Stimulated activated CD4-positive, alpha-beta T cell treated with anti-CD3 and anti-CD28 coated beads, Interleukin-1b, Interleukin-23, amount 100 ng/mL, for 48 hours (primary cell): Measurements from ENCODE around the gene SLC22A2.

Source experiments
- DNase-seq: peaks from one replicate; pipeline ENCODE4 v3.0.0-alpha.2; 2020

Gene SLC22A2

DNA sequence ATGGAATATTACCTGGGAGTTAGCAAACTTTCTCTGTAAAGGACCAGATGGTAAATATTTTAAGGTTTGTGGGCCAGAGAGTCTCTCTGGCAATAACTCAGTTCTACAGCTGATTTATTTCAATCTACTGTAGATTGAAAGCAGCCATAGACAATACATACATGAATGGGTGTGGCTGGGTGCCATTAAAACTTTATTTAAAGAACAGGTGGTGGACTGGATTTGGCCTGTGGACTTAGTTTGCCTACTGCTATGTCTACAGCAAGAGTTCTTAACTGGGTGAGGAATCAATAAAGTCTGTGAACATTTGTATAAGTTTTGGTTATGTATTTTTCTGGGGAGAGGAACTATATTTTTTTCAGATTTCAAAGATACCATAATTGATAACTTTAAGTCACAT lies 55.1 kb downstream of the SLC22A2 start:
- DNase-seq = no peak

DNA sequence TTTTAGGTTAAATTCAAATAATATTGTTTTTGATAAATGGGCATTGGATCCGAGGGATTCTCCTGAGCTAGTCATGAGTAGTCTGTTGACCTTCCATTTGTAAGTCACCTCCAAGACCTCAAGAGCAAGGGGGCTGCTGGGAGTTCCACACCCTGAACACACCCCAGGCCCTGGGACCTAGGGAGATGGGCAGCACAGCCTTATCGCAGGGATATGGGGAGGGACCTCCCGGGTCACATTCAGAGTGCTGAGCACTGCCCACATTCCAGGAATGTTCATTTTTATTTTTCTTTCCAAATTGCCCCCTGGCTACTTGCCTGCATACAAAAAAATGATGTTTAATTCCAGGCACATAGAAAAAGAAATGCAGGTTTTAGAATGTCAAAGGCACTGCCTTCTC lies 55.5 kb downstream of the SLC22A2 start:
- DNase-seq = no peak

DNA sequence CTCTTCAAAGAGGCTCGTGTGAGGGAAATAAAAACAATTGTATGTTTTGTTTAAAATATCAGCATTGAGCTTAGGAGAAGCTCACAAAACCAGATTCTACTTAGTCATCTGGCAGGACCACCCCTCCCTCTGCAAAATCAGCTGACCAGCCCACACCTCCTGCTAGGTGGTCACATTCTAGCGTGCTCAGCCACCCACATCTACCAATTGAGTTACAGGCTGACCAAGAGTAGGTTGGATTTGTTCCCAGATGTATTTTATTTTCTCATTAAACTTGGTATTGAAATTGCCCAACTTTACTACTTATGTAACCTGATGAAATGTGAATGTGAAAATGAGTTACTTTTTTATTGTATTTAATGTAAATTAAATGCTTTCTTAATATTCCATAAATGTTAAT lies 56.2 kb downstream of the SLC22A2 start:
- no peak for DNase-seq

DNA sequence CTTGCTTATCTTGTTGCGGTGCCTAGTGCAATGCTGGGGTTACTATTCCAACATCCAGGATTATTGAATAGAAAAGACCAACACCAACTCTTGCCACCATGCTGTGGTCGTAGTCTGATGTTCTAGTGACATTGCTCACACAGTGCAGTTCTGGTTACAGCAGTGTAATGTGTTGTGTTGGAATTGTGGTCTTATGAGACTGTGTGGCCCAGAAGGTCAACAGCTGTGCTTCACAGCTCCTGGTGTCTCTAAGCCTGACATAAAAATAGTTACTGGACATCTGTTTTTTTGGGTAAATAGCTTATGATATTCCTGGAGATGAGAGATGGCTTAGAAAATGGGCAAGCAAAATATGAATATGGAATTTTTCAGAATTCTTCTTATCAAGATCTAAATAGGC lies 57.6 kb downstream of the SLC22A2 start:
- DNase-seq = no peak

DNA sequence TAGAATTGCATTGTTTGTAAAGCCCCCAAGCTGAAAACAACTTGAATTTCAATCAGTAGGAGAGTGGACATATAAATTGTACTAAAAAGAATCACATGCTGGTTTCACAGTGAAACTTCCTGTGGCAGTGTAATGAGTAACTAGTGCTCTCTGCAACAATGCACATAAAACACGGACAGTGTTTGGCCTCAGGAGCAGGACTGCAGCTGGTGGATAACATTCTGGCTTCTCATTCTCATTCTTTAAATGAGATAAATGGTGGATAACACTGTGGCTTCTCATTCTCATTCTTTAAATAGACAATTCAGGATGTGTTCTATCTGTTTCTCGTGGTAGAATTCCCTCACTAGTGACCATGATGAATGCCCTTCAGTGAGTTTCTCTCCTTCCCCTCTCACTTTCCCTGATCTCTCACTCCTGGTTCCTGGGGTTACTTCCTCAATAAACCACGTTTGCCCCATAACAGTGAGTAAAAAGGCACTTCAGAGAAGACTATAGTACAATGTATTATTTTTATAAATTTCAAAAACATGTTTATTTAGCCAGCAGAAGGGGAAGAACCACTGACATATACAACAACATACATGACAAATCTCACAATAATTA lies 59.9 kb downstream of the SLC22A2 start:
- no peak for DNase-seq

DNA sequence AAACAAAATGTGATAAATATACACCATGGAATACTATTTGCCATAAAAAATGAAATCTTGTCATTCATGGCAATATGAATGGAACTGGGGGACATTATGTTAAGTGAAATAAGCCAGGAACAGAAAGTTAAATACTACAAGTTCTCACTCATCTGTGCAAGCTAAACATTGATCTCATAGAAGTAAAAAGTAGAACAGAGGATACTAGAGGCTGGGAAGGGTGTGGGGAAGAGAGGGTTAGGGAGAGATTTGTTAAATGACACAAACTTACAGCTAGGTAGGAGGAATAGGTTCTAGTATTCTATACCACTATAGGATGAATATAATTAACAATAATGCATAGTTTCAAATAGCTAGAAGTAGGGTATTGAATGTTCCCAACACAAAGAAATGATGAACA lies 61.0 kb downstream of the SLC22A2 start:
- DNase-seq = no peak

DNA sequence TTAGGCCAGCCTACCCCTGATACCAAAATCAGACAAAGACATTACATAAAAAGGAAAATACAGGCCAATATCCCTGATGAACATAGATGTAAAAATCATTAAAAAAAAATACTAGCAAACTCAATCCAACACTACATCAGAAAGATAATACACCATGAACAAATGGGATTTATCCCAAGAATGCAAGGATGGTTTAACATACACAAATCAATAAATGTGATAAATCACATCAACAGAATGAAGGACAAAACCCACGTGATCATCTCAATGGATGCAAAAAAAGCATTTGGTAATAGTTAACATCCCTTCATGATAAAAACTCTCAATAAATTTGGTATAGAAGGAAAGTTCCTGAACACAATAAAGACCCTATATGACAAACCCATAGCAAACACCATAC lies 63.8 kb downstream of the SLC22A2 start:
- no peak for DNase-seq

DNA sequence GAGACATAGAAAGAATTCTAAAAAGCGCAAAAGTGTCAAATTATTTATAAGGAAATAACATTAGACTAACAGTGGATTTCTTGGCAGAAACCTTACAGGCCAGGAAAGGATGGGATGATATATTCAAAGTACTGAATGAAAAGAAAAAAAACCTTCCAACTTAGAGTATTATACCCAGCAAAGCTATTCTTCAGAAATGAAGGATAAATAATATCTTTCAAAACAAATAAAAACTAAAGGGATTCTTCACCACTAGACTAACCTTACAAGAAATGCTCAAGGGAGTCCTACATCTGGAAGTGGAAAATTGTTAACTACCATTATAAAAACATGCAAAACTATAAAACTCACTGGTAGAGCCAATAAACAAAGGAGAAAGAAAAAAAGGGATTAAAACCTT lies 65.8 kb downstream of the SLC22A2 start:
- no peak for DNase-seq

DNA sequence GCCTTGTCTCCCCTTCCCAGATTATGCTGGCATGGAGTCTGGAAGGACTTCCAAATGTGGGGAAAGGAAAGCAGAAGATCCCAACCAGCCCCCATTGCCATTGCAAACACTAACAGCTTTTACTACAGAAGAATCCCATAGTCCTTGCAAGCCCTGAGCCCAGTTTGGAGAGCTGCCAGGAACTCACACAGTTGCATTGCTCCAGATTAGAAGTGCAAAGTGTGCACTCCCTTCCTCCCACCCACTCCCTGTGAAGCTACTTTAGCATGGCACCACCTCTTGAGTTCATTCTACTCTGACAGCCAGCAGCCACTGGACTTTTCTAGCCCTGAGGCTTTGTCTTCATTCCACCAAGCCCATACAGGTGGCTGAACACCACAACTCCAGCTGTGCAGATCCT lies 67.6 kb downstream of the SLC22A2 start:
- DNase-seq = no peak

DNA sequence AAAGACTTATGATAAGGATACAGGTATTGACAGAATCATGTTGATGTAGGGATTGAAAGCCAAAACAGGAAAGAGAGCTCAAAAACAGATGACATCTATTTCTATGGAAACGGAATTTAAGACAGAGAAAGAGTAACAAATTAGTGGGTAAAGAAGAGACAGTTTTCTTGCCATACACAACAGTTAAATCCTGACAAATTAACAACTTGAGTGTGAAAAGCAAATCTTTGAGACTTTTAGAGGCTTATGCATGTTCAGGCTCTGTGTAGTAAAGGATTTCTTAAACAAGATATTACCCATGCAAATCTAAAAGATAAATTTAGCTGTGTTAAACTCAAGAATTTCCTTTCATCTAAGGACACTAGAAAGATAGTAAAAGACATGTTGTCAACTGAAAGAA lies 68.5 kb downstream of the SLC22A2 start:
- no peak for DNase-seq

DNA sequence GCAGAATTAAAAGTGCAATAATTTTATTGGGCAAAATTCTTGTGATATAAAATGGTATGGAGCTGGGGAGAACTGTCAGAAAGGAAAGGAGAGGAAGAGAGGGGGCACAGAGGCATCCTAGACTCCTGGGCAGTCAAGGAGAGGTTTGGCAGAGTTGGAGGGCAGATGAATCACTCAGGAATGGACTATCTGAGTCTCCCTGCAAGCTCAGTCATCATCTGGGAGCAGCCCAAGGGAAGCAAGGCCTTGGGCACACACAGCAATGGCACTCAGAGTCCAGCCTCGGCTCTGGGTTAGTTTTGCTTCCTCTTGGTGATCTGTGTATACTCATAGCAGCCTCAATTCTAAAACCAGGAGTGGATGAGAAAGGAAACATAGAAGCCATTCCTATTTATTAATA lies 69.8 kb downstream of the SLC22A2 start:
- no peak for DNase-seq

DNA sequence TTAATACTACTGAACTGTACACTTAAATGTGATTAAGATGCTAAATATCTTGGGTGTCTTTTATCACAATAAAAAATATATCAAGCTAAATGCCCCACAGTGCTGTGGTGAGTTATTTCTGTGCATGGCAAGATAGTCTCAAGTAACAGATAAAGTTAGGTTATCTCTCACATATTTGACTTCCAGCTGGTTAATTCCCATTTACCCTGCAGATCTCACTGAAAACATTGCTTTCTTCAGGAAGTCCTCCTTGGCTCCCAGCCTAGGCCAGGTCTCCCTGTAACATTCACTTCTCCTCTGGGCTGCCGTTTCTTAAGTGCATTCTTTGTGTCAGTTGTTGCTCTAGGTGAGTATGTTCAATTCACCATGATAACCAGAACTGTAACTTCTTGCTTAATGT lies 77.9 kb downstream of the SLC22A2 start:
- no peak for DNase-seq

DNA sequence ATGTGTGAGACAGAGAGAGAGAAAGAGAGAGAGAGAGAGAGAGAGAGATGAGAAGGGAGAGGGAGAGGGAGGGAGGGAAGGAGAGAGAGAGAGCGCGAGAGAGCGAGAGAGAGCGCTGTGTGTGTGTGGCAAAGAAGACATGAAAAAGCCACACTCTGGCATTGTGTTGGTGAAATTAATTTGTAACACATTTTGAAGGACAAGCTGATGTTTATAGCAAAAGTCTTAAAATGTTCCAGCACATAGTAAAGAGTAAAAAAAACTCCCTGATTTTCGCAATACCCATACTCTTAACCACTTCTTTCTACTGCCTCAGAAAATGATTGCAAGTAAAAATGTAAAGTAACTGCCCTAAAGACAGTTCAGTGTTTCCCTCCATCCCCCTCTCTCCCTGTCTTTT lies 80.3 kb downstream of the SLC22A2 start:
- DNase-seq = no peak

DNA sequence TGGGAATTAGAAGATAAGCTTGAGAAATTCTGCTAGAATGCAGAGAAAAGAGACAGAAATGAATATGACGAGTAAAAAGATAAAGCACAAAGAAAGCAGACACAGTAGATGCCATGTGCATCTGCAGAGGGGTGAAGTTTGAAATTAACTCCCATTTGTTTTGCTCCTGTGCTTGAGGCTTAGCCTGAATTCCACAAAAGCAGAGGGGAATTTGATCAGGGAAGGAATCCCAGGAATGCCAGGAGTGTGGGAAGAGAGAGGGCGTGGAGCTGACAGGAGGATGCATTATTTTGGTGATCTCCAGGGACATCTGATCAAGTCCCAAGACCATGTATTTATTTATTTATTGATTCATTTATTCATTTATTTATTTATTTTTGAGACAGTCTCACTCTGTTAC lies 81.4 kb downstream of the SLC22A2 start:
- no peak for DNase-seq

DNA sequence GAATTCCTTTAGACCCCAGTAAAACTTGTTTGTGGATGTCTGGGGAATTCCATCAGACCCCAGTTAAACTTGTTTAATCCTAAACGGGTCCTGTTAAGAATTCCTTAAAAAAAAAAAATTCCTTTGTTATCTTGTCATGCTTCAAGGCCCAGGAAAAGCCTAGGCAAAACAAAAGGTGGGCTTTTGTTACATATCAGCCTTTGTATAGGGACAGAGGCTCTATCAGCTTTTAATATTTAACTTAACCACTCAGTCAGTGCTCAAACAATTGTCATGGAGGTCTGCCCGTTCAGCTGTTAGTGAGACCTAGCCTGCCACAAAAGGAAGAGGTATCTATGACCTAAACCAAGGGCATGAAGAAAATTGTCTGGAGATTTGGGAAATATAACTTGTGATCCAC lies 83.9 kb downstream of the SLC22A2 start:
- no peak for DNase-seq

DNA sequence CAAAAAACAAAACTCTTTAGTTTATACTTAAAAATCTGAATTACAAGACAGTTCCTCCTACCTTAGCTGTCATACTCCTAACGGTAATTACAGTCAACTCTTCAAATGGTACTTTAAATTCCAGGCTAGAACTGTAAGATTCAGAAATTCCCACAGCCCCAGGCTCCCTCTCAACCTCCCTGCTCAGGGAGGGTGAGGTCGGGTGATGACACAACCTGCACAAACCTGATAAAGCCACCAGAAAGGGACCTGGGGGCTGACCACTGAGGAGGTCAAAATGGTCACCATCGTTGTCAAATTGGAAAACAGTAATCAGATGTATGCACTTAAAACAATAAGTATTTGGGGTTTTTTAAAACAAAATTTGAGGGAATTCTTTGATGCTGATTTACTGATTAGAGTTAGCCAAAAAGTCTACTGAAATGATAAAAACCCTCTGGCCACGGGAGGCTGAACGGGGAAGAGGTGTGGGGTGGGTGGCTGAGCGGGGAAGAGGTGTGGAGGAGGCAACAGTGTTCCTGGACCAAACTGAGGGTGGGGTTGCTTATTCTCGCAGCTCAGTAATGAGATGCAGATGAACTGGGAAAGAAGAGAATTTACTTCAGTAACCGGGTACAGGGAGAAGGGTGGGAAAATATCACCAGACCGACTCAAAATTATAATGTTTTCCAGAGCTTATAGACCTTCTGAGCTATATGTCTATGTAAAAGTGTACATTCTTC lies 84.7 kb downstream of the SLC22A2 start:
- DNase-seq = no peak

DNA sequence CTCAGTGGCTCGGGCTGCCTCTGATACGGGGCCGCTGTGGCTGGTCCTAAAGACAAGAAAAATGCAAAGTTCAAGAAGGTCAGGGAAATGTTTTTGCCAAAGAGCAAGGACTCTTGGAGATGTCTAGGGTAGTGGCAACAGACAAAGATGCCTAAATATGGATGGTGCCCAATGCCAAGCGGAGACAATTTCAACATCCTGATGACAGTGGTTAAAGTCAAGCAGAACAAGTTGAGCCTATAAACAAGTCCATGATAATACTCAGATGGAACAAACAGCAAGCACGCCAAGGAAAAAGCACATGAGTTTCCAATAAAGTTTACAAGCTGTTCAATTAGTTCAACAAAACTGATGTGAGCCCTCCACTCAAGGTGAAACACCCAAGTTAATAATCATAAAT lies 85.9 kb downstream of the SLC22A2 start:
- DNase-seq = no peak

DNA sequence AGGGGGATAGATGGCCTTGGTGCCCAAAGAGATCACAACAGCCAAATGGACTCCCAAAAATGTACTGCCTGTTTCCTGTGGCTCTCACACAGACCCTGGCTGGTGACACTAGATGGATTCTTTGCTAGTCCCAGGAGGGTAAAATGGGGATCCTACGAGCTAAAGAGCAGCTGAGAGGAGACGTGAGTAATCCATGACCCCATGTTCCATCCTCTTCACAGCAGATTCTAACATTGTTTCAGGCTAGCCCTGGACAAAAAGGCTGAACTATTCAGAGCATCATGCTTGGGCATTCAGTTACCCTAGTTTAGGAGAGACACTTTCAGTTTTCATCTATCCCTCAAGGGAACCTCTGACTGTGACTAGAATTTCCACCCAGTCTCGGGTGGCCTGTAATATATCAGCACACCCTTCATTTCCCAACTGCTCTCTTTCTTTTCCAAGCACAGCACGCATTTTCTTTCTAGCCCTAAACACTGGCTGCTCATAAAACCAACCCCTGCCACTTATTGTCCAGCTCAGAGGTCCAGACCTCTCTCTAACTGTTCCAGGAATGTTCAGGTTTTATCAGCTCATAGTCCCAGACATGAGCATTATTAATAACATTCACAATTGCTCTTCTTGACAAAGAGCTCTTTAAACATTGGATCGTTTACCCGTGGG lies 88.5 kb downstream of the SLC22A2 start:
- DNase-seq = no peak

DNA sequence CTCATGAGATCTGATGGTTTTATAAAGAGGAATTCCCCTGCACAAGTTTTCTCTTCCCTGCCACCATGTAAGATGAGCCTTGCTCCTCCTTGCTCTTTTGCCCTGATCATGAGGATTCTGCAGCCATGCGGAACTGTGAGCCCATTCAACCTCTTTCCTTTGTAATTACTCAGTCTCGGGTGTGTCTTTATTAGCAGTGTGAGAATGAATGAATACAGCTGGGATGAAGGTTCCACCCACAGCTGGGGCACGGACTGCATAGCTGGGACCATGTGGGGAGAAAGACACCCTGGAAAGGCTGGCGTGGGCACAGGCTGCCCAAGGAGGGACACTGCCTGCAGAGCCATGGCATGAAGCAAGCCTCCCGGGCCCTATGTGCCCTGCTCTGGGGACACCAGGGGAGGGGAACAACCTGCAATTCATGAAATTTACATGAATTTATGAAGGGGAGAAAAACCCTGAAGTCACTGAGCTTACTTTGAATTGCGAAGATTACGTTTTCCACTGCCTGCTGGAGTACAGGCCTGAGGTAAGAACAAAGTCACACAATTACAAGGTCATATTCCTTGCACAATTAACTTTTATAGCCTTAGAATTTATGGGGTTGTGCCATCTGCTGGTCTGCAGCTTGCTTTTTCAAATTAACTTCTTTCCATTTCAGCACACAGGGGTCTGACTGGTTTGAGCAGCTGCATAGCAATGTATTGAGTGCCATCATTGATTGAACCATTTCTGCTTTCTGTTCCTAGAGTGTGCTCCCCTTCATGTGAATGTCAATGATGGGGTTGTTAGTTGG lies 90.8 kb downstream of the SLC22A2 start:
- DNase-seq = no peak
